Cerebellar cortex (tissue), 1 donor: Measurements from ENCODE around the gene FAM186B.

Experiments used
- DNase-seq: peaks from one replicate; pipeline ENCODE4 v3.0.0-alpha.2; 2015; ENCODE audit warnings: low spot score

Gene FAM186B

GRCh38 chr12:49537752-49538509 is 67.5 kb downstream of the FAM186B start:
- no peak for DNase-seq
